Iris pigment epithelial cell (primary cell): ENCODE measurements around the gene CLDN19.

ENCODE experiments used
- DNase-seq: peaks from one replicate; pipeline ENCODE4 v3.0.0-alpha.2; 2011; ENCODE audit warnings: low read depth

The CLDN19 gene, protein sequence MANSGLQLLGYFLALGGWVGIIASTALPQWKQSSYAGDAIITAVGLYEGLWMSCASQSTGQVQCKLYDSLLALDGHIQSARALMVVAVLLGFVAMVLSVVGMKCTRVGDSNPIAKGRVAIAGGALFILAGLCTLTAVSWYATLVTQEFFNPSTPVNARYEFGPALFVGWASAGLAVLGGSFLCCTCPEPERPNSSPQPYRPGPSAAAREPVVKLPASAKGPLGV

DNA sequence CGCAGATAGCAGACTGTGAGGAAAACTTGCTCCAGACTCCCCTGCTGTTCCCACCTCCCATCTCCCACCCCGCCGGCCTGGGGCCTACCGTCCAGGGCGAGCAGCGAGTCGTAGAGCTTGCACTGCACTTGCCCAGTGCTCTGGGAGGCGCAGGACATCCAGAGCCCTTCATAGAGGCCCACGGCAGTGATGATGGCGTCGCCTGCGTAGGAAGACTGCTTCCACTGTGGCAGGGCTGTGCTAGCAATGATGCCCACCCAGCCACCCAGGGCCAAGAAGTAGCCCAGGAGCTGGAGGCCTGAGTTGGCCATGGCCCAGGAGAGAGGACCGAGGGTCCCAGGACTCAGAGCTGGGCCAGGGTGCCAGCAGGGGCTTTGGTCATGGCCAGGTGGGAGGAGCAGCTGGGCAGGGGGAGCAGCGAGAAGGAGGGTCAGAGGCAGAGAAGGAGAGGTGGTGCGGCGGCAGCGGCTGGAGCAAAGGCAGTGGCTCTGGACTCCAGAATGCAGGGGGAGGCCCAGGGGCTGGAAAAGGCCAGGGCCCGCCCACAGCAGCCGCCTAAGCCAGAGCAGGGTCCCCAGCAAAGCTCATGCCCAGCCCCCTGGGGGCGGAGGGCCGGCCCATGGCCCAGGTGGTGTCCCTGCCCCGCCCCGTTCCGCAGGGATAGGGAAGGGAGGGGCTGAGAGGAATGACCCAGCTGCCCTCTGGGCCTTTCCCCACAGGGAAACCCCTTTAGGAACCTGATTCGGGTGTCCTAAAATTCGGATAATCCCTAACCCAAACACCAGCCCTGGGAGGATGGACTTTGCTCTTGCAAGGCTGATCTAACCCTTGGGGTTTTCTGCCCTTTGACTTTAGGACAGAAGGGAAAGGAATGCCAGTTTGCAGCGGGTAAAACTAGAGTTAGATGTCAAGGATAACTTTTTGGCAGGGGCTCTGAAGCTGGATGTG lies at the start of gene CLDN19:
Gene CLDN19 (minus strand): TSS at position 484 of the 948 bp plus-strand sequence. CDS start 173 bp downstream, at position 311.
- no peak for DNase-seq

DNA sequence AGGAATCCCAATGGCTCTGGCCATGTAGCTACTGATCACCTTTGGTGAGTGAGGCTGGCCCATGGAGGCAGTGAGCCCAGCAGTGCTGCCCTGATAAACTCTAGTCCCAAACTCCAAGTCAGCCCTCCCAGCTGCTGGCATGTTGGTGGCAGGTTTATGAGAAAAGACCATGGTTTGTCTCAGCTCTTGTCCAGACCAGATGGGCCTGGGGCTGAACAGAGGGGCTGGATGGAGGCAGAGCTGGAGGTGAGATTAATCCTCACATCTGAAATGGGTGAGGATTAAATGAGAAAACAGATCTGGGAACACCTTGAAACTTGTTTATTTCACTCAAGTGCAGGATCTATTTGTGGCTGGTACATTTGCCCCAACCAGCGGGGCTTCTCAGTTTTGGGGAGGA lies 48.0 kb upstream of the CLDN19 start:
- DNase-seq, result no peak

DNA sequence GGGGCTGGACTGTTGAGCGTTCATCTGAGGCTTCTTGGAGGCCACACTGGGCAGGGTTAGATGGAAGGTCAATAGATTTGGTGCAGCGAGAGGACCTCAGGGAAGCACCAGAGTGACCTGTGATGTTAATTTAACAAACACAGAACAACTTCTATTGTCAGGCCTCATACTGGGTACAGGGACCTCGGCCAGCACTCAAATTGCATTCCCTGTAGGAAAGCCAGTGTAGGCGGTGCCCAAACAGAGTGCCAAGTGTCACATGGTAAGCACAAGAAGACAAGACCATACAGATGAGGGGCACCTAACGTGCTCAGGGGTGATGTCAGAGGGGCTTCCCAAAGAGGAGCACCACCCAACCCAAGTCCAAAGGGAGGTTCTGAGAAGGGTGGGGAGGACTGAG lies 46.1 kb upstream of the CLDN19 start:
- no peak for DNase-seq

DNA sequence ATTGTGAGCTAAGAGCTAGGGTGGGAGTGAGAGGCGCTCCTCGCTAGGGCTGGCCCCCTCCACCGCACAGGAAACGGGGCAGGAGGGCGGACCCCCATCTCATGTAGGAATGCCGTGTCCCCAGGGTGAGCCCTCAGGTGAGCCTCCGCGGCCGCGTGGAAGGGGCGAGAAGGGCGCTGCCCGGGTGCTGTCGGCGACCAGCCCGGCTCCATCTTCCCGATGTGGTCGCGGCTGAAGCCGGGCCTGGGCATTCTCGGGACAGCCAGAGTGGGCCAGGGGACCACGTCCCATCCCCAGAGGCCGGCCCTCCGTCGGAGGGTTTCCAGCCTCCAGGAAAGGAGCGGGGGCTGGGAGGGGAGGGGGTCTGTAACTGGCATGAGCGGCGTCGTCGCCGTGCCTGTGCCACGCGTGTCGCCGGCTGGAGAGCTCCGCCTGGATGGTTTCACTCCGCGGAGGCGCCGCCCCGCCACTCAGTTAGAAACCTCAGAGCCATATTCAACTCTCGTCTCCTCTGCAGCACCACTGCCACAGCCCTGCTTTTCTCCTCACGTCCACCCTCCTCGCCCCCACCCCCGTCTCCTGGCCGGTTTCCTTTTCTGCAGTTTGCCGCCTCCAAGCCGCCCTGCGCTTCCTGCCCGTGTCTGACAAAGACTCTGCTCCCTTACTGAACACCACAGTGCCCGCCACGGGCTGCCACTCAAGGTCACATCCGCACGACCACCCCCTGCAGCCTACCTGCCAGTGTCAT lies 45.1 kb upstream of the CLDN19 start, which contains the start of gene TMEM269:
Gene TMEM269 (plus strand): TSS at position 46 of the 748 bp plus-strand sequence. CDS start 4,903 bp downstream, outside the sequence.
- DNase-seq, result peak; percentile 10

DNA sequence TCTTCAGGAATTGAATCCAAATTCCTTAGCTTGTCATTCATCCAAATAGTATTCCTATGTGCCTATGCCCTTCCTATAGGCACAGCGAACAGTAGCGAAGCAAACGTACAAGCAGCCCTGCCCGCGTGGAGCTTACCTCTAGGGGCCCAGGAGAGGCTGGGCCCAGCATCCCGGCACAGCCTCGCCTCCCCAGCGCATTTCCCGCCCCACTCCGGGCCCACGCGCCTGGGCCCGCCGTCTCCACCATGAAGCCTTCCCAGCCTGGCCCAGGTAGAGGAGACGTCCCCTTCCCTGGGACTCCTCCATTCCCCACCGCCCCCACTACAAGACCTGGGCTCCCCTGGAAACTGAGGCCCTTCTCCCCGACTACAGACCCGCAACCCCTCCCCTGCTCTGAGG lies 44.5 kb upstream of the CLDN19 start:
- no peak for DNase-seq

DNA sequence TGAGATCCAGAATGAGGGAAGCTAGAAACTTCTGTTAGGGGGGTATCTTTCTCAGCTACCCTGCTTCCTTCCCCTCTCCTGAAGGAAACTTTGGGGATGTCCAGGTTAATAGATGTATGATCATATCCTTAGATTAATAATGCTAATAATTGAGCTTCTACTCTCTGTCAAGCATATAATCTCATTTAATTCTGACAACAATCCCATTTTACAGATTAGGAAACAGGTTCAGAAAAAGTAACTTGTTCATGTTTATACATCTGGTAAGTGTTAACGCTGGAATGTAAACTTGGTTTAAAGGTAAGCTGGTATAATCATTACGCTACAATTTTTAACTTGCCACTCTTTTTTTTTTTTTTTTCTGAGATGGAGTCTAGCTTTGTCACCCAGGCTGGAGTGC lies 43.1 kb upstream of the CLDN19 start:
- no peak for DNase-seq

DNA sequence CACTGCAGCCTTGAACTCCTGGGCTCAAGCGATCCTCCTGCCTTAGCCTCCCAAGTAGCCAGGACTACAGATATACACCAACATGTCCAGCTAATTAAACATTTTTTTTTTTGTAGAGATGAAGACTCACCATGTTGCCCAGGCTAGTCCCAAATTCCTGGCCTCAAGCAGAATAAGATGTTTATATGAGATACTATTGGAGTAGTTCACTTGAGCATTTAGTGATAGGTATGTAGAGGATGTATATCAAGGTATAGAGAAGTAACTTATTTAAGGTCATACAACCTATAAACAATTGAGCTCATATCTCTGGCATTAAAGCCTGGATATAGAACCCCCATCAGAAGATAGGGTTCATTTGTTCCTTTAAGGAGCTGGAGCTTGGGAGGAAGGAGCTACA lies 40.1 kb upstream of the CLDN19 start:
- no peak for DNase-seq

DNA sequence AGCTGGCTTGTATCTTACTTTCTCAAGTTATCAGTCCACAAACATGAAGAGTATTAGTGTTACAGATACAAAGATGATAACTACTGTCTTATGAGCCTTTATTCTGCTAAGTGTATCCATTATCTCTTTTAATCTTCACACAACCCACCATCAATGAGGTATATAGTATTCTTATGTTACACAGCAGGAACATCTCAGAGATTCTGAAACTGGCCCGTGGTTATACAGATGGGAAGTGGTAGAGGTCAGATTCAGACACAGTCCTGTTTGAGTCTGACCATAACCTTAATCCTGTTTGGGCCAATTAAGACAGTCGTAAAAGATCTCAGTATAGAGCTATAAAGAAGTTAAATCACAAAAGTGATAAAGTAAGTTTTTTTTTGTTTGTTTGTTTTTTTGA lies 39.7 kb upstream of the CLDN19 start:
- DNase-seq, result no peak

DNA sequence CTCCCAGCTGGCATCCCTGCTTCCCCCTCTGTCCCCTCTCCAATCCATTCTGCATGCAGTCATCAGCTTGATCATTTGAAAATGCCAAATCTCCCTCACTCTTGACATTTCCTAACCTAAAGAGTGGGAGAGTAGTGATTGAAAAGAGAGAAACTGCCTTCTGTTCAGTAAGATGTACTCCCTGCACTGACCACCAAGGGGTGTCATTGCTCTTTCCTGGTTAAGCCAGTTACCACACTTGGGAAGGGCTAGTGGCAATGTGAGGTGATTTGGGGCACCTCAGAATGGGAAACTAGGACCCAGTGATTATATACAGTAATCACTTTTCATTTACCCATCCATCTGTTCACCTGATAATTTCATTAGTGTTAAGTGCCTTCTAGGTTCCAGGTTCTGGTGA lies 37.8 kb upstream of the CLDN19 start:
- peak; percentile 50 for DNase-seq

DNA sequence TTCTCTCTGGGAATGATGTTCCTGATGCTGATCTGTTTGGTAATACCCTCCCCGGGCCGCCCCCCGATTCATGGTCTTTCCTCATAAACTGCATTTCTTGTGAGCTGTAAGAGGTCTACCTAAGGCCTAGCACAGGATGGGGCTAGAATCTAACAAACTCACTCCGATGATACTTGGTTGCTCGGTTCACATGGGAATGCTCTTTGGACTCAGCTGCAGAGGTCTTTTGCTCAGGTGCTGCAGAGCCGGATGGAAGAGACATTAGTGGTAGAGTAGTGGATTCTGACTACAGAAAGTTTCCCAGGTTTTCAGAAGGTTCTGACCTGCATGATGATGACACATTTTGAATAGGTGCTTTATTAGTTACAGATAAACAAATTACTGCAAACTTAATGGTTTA lies 36.5 kb upstream of the CLDN19 start:
- DNase-seq, result no peak

DNA sequence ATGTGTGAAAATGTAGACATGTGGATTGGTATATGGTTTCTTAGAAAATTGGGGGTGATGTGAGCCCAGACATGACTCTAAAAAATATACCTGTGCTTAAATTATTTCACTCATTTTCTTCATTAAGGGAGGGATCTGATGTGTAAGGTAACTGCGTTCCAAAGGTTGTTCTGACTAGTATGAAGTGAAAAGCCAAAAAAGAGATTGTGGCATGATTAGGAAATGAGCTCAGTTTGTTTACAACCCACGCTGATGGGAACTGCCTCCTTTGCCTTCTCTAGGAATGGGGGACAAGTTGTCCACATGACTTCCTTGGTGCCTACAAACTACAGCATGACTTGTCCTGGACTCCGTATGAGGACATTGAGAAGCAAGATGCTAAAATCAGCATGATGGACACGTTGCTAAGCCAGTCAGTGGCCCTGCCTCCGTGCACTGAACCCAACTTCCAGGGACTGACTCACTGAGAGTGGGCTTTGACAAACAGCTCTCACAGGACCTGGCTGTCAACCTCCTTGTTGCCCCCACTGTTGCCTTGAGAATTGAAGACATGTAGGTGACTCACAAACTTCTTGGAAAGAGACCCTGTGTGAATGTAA lies 35.0 kb upstream of the CLDN19 start:
- DNase-seq, result peak; percentile 11

DNA sequence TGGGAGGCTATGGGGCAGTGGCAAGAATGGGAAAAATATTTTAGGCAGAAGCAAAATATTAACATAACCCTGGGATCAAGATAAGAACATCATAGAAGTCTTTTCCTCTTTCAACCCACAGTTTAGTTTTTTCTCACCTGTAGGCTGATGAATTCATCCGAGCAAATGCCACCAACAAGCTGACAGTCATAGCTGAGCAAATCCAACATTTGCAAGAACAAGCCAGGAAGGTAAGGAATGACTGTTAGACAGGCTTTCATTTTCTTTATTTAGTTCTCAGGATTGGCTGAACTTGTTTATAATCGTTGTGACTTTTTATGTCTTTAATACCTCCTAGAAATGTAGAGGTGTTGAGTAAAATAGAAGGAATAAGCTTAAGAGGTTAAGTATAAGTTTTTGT lies 33.4 kb upstream of the CLDN19 start:
- no peak for DNase-seq

DNA sequence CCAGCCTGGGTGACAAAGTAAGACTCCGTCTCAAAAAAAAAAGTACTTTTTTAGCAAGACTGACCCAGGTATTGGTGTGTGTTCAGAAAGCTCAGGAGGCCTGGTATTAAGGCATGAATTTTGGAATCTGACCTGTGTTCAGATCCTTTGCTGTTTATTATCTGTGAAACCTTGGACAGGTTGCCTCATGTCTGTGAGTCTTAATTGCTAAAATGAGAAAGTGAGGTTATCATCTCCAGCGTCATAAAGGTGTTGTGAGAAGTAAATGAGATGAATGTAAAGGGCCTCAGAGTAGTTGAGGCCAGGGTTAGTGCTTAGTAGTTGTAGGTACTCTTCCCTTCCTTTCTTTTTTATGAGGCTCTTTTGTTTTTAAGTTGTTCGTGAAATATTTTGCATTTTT lies 29.8 kb upstream of the CLDN19 start:
- DNase-seq, result no peak

DNA sequence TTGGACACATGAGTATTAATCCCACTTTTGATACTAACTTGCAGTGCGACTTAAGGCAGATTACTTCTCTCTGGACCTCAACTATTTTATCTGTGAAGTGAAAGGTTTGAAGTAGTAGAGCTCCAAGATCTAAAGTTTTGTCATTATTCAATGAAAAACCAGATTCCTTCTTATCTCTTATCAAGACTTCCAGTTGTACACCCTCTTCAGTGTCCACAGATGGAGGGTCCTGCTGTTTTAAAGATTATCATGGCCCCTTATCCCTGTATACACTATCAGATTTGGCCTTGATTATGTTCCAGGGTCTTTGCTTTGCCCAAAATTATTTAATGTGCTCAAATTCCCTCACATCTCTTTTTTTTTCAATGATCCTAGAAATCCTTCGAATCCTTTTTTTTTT lies 28.1 kb upstream of the CLDN19 start:
- no peak for DNase-seq

DNA sequence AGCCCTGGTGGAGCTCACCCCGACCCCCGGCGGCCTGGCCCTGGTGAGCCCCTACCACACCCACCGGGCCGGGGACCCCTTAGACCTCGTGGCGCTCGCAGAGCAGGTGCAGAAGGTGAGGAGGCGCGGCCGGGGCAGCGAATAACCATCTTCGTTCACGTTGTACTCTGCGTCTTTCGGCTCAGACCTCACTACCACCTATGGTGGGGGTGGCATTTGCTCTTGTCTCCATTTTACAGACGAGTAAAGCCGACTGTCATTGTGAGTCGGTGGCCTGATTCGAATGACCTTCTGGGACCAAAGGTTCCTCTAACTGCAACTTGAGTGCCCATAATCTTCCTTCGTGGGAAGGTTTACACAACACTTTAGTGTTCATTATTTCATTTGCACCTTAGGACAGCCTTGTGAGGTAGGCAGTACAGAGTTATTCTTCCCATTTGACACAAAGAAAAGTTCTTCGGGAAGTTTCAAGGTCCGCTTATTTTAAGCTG lies 27.5 kb upstream of the CLDN19 start:
- DNase-seq, result no peak

DNA sequence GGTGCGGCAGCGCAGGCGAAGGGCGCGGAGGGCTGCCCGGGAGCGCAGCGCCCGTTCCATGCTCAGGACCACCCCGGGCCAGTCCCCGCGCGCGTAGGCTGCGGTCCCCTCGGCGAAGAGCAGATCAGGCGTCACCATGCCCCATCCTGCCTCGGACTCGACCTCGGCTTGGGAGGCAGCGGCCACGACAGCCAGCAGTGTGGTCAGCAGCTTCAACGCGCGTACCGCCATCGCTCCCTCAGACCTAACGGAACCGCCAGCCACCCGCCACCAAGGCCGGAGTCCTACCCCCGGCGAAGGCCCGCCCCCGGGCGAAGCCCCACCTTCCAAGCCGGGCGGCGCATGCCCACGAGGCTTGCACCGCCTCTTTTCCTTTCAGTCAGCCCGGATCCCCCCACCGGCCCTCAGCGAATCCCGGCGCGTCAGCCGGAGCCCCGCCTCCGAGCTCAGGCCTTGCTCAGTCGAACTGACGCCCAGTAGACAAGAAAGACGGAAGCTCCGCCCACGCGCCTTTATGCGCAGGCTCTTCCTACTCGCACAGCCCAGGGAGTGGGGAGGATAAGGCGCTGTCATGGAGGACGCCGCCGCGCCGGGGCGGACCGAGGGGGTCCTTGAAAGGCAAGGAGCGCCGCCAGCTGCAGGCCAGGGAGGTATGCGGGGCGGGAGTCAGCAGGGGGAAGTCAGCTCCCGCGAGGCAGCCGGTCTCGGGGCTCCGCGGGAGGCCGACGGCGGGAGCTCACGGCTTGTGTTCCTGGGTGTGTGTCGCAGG lies 26.9 kb upstream of the CLDN19 start, which contains the start of the genes C1orf50 and P3H1:
Gene C1orf50 (plus strand): TSS at position 509 of the 769 bp plus-strand sequence. CDS start 63 bp downstream, at position 572.
Gene P3H1 (minus strand): TSS at position 288 of the 769 bp plus-strand sequence. CDS start 57 bp downstream, at position 231.
- DNase-seq, result peak; percentile 99

DNA sequence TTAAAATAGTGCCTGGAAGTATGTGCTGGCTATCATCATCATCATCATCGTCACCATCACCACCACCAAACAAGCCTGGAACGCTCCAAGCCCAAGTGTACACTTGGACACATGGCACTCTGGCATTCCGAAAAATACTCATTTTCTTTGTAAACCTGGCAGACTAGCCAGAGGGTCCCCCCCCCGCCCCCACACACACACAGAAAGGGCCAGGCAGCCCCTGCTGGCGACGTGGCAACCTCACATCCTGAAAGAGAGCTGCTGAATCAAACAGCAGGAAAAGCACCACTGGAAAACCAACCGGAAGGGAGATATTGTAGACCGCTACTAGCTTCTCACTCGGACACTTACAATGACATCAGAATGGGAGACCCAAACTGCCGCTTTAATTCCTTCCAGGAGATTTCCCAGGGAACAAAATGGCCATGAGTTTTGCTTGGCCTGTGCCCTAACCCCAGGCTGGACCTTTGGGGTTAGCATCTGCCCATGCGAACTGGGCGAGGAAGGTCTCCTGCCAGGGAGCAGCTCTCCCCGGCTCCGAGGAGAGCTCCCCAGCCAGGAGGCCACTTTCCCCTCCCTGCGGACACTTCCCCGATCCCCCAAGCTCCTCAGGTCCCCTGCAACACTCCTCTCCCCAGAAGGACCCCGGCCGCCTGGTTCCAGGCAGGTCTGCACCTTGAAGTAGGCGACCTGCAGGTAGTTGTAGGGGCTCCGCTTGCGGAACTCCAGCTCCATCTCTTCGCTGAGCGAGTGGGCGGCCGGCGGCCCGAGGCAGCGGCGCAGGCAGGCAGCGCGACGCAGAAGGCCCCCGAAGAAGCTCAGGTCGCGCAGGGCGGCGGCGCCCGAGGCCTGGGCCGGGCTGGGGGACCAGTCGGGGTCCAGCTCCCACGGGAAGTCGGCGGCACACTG lies 26.1 kb upstream of the CLDN19 start:
- DNase-seq, result peak; percentile 77

DNA sequence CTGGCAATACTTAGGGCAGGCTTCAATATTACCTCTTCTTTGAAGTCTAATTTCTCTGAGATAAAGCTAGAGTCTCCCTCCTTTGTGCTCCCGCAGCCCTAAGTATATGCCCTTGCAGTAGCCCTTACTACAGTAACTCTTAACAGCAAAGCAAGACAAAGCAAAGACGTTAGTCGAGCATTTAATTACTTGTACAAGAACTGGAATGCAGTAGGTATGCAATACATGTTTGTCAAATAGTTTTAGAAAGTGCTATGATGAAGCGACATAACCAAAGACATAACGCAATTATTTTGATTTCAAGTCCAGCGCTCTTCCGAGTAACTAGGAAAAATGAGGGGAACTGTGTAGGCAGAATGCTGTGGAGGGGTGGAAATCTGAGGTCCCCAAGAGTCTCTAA lies 25.2 kb upstream of the CLDN19 start:
- peak; percentile 38 for DNase-seq

DNA sequence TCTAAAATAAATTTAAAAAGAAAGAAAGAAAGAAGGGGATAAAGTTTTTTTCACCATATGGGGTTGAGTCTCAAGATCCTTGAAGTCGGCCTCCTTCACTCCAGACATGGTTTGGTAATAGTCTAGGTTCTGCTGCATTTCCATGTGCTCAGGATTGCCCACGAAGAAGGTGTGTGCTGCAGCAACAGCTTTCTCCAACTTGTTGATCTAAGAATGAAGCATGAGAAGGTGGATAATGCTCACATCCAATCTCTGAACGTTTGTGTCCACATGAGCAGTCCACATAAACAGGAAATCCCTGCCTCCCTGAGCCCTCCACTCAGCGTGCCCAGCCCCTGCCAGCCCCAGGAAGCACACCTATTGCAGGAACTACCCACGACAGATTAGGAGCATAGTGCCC lies 22.2 kb upstream of the CLDN19 start:
- DNase-seq, result no peak

DNA sequence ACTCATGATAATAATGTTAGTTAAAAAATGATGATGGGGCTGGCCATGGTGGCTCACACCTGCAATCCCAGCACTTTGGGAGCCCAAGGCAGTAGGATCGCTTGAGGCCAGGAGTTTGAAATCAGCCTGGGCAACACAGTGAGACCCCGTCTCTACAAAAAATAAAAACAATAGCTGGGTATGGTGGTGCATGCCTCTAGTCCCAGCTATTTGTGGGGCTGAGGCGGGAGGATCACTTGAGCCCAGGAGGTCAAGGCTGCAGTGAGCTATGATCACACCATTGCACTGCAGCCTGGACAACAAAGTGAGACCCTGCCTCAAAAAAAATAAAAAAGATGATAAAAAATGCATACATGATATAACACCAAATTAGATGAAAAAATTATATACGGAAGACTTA lies 21.5 kb upstream of the CLDN19 start:
- DNase-seq, result no peak
